ENCODE measurements around the gene ZNF526.

ZNF526 gene

GRCh38 chr19:42241279-42241678 is 21.2 kb downstream of the ZNF526 start:
- Histone ChIP-seq H3K4me3 (peak overlapping the region; percentile 73 to 94), H3K27me3 (no peaks in the 10 kb centered on the region), H3K36me3 (peaks cover 0 to 29% (median 7%) of the 10 kb centered on the region in 3 donors), H3K9me3 (no peaks in the 10 kb centered on the region), H3K4me1 (peaks cover 3 to 50% (median 39%) of the 10 kb centered on the region in 4 donors), H3K27ac (peak overlapping the region; percentile 86 to 94)
- no peak for TF ChIP-seq CTCF (IDR thresholded peaks at IDR 0.05)
- intact Hi-C loops (cut with DNase I; ENCODE audit: low total_unique reads), result no loop called here
- no peak for DNase-seq

- no peak for TF ChIP-seq CTCF (IDR thresholded peaks at IDR 0.05)
- no peaks in the 10 kb centered on the region for H3K27me3 ChIP-seq
- intact Hi-C loops (cut with DNase I; ENCODE audit: low total_unique reads), result no loop called here
Measured at GRCh38 chr19:42242069-42242511, 22.0 kb downstream of the ZNF526 start.

GRCh38 chr19:42242512-42243409 is 22.6 kb downstream of the ZNF526 start, which contains the start of gene GSK3A:
Gene GSK3A (minus strand): TSS chr19:42242602. CDS start chr19:42242465, 137 bp downstream.
- no peaks in the 10 kb centered on the region for H3K27me3 ChIP-seq
- H3K27ac ChIP-seq, result peak within 1 kb of the TSS; percentile 86 to 94
- H3K36me3 ChIP-seq, result peaks cover 0 to 19% (median 0%) of the 10 kb centered on the region in 3 donors
- no peaks in the 10 kb centered on the region for H3K9me3 ChIP-seq
- intact Hi-C loops (cut with DNase I; ENCODE audit: low total_unique reads), result no loop called here
- H3K4me3 ChIP-seq, result peak within 1 kb of the TSS; percentile 73 to 94
- DNase-seq, result peak; percentile 99 to 100
- peak in 1 of 2 experiments; percentile 6 for TF ChIP-seq CTCF (IDR thresholded peaks at IDR 0.05)
- peaks cover 3 to 54% (median 44%) of the 10 kb centered on the region in 4 donors for H3K4me1 ChIP-seq

More at GRCh38 chr19:42242069-42242511, 22.0 kb downstream of the ZNF526 start:
- Histone ChIP-seq H3K27ac (peak overlapping the region; percentile 86 to 94), H3K36me3 (peaks cover 0 to 21% (median 0%) of the 10 kb centered on the region in 3 donors), H3K4me1 (peaks cover 3 to 54% (median 44%) of the 10 kb centered on the region in 4 donors), H3K9me3 (no peaks in the 10 kb centered on the region), H3K4me3 (peak overlapping the region; percentile 73 to 94)
- DNase-seq, result no peak

GRCh38 chr19:42244347-42245220 is 24.5 kb downstream of the ZNF526 start:
- Histone ChIP-seq H3K9me3 (no peaks in the 10 kb centered on the region), H3K36me3 (peaks cover 0 to 22% (median 15%) of the 10 kb centered on the region in 3 donors), H3K27me3 (no peaks in the 10 kb centered on the region), H3K4me3 (peak overlapping the region; percentile 73 to 94), H3K4me1 (peaks cover 3 to 65% (median 46%) of the 10 kb centered on the region in 4 donors), H3K27ac (peak overlapping the region; percentile 86 to 94)
- intact Hi-C loops (cut with DNase I; ENCODE audit: low total_unique reads), result no loop called here
- DNase-seq, result peak; percentile 92 to 96
- TF ChIP-seq CTCF (IDR thresholded peaks at IDR 0.05), result peak; percentile 60 to 65

- Histone ChIP-seq H3K36me3 (peaks cover 0 to 21% (median 21%) of the 10 kb centered on the region in 3 donors), H3K4me3 (peak overlapping the region in 1 of 2 donors; percentile 94), H3K9me3 (no peaks in the 10 kb centered on the region), H3K27me3 (no peaks in the 10 kb centered on the region), H3K27ac (peak overlapping the region; percentile 86 to 94), H3K4me1 (peaks cover 3 to 65% (median 49%) of the 10 kb centered on the region in 4 donors)
- DNase-seq, result peak in 1 of 2 donors; percentile 30
- TF ChIP-seq CTCF (IDR thresholded peaks at IDR 0.05), result no peak
- intact Hi-C loops (cut with DNase I; ENCODE audit: low total_unique reads), result no loop called here
Measured at GRCh38 chr19:42245231-42245630, 25.1 kb downstream of the ZNF526 start.

Data from tibial artery (tissue), 4 donors.